HG02610 (cell line): Measurements from ENCODE around the gene STAMBP.
"Not testable (repeated sequence)": the region's sequence is repeated elsewhere in the genome, so short reads cannot be mapped to it uniquely, and the experiment has no call there.

Experiments used
- ATAC-seq: cut with Tn5 transposase; IDR thresholded peaks from one replicate; pipeline ENCODE4 v1.9.1; 2021; ENCODE audit warnings: mild to moderate bottlenecking, moderate library complexity; ENCODE audit not compliant: unreplicated experiment

Gene STAMBP

DNA sequence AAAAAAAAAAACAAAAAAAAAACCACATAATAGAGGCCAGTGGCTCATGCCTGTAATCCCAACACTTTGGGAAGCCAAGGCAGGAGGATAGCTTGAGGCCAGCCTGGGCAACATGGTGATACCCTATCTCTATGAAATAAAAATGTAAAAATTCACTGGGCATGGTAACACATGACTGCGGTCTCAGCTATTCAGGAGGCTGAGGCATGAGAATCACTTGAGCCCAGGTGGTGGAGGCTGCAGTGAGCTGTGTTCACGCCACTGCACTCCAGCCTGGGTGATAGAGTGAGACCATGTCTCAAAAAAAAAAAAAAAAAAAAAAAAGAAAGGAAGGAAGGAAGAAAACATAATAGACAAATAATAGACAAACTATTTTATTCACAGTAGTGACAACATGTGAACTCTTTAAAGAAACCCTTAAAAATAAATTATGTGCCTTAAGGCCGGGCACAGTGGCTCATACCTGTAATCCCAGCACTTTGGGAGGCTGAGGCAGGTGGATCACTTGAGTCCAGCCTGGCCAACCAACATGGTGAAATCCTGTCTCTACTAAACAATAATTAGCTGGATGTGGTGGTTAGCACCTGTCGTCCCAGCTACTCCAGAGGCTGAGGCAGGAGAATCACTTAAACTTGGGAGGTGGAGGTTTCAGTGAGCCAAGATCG is 75.3 kb downstream of the STAMBP start:
- not testable (repeated sequence) for ATAC-seq

DNA sequence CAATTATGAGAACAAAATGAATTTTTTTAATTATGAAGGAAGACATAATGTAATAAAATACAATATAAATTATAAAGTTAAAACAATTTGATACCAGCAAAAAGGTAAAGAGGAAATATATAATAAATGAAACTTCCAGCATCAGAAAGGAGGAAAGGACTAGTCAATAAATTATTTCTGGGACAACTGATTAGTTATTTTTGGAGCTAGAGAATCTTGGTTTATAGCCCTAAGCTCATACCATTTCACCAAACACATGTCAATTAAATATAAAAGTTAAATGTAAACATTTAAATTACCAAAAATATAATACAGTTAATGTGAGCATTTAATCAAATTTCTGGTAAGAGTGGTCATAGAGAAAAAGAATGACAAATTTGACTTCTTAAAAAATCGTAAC is 76.2 kb downstream of the STAMBP start:
- ATAC-seq = no peak

DNA sequence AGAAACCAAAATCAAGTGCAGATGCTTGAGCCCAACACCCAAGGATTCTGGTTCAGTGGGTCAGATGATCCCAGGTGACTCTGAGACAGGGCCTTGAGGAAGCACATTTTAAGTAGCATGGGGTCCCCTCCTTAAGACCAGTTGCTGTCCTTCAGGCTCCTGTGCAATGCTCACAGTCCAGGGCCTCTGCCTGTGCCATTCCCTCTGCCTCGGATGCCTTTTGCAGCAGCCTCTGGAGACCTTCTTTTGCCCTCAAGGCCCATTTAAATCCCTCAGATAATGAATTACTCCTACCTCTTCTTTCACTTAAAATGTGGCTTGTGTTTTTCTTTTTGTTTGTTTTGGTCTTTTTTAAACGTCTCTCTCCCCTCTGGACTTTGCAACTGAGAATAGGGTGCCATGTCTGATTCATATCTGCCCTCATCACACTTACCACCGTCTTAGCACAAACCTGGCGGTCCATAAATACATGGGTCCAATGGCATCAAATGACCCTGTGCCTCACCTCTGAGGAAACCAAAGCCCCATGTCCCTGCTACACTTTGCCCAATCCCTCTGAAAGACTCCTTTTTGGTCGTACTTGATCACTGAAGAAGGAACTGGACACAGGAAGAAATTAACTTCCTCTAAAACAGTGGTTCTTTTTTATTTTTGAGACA is 78.2 kb downstream of the STAMBP start:
- ATAC-seq = no peak

DNA sequence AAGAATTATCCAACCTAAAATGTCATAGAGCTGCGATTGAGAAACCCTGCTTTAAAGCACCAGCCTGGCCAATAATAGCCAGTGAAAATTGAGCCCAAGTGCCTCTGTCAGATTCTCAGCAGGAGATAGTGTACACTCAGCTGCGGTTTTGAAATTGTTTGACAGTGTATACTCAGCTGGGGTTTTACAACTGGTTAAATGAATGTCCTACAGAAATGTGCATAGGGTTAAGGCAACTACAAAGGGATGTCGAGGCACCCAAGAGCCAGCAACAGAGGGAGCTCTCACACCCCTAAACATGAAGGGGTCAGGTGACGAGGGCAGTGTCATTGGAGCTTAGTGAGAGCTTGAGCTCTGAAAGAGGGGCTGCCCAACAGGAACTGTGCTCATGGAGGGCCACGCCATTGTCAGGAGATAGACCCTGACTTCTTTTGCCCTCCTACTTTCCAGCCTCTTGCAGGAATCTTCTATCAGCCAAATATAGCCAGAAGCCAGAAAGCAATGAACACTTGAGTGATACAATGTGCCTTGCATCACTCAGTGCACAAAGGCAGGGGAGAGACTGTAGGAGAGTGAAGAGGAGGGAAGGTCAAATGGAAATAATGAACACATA is 79.2 kb downstream of the STAMBP start:
- peak; percentile 74 for ATAC-seq

DNA sequence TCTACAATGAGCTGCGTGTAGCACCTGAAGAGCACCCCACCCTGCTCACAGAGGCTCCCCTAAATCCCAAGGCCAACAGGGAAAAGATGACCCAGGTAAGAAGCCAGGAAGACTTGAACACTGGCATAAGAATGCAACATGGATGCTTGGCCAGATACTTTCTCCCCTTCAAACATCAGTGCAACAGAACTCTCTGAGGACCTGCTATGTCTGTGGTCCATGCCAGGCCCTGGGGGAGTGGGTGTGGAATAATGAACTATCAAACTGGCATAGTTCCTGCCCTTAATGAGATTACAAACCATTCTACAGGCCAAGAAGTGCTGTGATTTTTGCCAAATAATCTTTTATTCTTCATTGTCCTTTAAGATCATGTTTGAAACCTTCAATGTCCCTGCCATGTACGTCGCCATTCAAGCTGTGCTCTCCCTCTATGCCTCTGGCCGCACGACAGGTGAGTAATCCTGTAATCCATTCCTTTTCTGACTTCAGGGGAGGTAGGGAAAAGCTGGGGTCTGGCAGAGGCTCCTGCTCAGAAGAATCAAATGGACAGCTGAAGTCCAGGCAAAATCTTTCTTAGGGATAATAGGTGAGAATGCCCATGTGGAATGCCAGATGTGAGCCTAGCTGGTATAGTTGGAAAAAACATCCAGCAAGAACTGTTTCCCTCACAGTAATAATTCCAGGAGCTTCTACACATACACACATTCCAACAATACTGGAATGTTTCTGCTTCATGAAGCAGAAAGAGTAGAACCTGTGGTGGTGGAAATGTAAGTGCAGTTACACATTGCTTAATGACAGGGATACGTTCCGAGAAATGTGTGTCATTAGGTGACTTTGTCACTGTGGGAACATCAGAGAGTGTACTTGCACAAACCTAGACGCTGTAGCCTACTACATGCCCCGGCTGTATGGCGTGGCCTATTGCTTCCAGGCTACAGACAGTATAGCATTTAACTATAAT is 80.2 kb downstream of the STAMBP start:
- ATAC-seq = no peak

DNA sequence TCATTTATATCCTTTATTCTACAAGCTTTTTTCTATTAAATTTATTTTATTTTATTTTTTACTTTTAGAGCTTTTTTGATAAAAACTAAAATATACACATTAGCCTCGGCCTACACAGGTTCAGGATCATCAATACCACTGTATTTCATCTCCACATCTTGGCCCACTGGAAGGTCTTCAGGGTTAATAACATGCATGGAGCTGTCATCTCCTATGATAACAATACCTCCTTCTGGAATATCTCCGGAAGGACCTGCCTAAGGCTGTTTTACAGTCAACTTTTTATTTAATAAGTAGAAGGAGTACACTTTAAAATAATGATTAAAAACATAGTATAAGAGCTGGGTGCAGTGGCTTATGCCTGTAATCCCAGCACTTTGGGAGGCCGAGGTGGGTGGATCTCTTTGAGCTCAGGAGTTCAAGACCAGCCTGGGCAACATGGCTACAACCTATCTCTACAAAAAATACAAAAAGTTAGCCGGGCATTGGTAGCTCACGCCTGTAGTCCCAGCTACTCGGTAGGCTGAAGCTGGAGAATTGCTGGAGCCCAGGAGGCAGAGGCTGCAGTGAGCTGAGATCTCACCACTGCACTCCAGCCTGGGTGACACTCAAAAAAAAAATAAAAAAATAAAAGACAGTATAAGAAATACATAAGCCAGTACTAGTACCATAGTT is 82.2 kb downstream of the STAMBP start:
- ATAC-seq = no peak

DNA sequence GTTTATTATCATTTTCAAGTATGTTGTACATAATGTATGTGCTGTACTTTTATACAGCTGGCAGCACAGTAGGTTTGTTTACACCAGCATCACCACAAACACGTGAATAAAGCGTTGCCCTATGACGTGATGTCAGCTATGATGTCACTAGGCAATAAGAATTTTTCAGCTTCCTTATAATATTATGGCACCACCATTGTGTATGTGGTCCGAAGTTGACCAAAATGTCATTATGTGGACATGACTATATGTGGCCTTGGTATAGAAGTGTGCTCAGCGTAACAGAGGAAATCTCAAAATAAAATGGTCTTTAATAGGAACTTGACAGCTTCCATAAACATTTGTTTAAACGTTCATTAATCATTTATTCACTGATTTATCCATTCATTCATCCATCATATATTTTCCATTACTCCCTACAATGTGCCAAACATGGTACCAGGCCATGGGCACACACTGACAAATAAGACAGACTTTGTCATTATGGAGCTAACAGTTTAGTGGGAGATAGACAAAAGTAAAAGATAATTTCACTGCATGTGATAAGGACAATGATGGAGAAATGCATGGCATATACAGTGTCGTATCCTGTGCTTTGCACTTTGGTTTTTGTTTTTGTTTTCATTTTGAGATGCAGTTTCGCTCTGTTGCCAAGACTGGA is 82.9 kb downstream of the STAMBP start:
- ATAC-seq = no peak

DNA sequence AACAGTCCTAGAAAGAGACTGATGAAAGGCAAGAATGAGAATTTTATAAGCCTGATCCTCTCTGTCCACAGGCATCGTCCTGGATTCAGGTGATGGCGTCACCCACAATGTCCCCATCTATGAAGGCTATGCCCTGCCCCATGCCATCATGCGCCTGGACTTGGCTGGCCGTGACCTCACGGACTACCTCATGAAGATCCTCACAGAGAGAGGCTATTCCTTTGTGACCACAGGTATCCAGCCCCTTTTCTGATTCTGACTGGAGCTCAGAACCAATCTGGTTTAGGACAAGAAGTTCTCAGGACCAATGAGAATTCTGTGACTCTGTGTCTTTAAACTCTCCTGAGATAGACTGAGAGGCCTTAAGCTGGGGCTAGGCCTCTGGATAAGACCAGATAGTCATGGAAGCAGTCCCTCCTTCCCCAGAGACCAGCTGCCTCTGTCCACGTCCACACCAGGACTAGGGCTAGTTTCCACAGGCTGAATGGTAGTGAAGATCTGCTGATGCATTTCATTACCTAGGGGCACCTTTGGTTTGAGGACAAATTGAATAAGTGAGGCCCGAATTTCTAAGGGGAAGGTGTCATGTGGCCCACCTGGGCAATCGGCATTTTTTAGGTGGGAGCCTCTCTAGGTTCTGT is 84.8 kb downstream of the STAMBP start:
- no peak for ATAC-seq

DNA sequence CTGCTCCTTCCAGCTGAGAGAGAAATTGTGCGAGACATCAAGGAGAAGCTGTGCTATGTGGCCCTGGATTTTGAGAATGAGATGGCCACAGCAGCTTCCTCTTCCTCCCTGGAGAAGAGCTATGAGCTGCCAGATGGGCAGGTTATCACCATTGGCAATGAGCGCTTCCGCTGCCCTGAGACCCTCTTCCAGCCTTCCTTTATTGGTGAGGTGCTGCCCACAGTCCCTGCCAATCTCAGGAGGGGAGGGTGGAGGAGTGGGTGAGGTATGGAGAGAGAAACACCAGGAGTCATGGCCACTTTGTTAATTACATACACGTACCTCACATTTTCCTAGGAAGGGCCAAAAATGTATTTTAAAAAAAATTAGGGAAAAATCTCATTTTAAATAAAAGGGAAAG is 85.9 kb downstream of the STAMBP start:
- no peak for ATAC-seq

DNA sequence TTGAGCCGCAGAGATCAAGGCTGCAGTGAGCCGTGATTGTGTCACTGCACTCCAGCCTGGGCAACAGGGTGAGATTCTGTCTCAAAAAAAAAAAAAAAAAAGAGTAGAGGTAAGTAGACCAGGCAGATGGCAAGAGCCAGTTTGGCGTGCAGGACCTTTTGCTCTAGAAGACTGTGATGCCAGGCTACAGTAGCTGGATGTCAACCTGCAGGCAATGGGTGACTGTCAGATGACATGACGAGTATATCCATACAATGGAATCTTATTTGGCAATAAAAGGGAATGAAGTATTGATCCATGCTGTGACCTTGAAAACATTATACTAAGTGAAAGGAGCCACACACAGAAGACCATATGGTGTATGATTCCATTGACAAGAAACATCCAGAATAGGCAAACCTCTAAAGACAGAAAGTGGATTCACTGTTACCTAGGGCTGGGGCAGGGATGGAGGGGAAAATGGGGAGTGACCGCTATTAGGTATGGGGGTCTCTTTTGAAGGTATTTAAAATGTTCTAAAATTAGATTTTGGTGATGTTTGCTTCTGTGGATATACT is 86.8 kb downstream of the STAMBP start:
- no peak for ATAC-seq

DNA sequence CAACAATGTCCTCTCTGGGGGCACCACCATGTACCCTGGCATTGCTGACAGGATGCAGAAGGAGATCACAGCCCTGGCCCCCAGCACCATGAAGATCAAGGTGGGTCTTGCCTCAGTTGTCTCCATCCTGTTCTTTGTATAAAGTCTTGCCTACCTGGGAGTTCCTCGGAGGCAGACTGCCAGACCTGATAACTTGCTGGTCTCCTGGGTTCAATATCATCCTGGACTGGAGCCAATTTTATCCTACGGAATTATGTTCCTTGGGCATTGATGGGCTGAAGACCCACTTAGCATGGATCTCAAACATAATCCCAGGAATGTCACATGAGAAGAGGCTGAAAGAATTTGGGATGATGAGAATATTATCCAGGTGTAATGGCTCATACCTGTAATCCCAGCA is 87.9 kb downstream of the STAMBP start:
- ATAC-seq = no peak

DNA sequence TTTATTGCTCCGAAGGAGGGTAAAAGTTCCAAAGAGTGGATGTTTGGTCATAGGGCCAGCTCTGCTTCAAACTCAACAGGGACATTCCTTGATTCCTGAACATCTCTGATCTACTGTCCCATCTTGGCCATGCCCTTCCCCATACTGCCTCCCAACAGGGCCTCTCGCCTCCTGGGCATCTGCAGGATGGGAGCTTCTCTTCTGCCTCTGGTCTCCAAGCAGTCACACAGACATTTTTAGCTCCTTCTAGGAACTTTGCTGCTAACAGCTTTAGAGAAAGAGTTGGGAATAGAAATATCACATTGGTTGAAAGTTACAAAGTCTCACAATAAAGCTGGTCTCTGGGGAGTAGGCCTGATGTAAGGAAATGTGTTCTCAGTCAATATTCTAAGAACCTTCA is 88.5 kb downstream of the STAMBP start:
- ATAC-seq = no peak

DNA sequence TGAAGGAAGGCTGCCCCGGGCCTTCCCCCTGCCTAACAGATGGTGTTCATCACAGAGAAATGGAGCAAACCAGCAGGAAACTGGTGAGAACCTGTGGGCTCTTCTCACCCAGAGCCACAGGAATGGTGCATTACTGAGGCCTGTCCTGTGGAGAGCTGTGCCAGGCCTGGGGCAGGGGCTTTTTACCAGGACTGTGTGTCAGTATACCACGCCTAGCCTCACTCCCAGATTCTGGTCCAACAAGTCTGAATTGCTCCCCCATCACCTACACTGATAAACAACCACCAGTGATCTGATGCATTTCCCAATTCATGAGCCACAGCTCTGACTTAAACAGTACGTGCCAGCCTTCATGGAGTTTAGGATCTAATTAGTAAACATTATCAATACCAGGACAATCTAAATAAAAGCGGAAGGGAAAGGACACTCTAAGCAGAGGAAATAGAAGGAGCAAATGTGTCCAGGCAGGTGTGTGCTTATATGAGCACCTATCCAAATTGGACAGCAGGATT is 89.0 kb downstream of the STAMBP start:
- no peak for ATAC-seq

DNA sequence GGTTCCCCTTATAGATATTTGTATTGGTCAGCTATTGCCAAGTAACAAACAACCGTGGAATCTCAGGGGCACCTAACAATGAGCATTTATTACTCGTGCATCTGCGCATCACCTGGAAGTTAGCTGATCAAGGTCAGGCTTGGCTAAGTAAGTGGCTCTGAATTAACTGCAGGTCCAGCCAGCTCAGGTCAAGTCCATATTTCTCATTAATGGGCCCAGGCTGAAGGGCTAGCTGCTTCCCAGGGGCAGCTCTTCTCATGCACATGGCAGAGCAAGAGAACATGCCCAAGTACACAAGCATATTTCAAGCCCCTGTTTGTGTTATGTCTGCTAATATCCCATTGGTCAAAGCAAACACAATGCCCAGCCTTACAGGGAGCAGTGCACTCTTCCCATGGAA is 90.1 kb downstream of the STAMBP start:
- ATAC-seq = no peak

DNA sequence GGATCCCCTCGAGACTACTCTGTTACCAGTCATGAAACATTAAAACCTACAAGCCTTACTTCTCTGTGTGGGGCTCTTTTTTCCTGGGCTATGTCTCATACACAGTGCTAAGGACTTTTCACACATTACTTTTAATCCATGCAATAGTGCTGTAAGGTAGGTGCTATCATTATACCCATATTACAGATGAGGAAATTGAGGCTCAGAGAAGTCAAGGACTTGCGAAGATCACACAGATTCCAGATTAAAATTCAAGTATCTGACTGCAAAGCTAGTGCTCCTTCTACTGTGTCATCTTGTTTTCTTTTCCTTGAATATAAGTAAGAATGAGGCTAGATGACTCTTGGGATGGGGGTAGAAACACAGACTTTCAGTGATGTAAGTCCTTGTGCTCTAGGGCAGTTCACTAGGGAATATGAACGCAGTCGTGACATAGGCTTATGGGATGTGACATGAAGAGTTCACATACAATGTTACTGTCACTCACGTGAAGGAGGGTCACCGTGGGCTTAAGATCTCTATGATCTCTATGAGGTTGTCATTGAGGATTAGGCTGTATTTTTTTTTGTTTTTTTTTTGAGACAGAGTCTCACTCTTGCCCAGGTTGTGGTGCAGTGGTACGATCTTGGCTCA is 91.0 kb downstream of the STAMBP start:
- no peak for ATAC-seq

DNA sequence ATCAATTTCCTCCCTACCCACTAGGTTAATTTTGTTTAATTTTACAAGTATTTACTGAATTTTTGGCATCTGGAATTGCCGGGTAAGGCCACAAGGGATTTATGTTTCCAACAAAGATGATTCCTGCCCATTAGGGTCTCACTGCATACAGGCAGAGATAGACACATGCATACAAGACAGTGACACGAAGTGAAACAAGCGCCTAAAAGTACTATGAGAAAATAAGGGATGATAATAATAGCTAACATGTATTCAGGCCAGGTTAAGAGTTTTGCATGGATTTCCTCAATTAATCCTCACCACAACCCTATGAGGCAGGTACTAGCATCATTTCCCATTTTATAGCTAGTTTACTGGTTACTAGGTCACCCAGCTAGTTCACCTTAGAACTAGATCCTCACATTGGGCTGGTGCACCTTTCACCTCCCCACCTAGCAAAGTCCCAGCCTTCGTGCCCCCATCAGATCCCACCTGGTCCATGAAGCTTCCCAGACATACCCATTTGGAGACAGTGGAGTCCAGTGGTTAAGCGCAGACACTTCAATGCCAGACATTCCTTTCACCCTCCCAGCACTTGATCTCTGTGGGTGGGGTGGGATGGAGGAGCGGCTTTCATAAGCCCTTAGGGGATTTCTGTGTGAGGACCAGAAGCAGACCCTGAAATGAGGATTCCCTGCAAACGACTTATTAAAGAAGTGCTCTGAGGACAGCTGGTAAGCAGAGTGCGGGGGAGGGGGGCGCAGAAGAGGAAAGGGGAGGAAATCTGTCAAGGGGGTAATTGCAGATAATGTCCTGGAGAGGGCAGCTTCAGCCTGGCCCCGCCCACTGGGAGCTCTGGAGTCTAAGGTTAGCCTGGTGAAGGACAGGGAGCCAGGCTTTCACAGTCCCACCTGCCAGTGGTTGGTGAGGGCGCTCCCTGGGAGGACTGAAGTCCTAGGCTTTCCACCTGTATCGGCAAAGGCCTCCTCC is 92.1 kb downstream of the STAMBP start:
- no peak for ATAC-seq

DNA sequence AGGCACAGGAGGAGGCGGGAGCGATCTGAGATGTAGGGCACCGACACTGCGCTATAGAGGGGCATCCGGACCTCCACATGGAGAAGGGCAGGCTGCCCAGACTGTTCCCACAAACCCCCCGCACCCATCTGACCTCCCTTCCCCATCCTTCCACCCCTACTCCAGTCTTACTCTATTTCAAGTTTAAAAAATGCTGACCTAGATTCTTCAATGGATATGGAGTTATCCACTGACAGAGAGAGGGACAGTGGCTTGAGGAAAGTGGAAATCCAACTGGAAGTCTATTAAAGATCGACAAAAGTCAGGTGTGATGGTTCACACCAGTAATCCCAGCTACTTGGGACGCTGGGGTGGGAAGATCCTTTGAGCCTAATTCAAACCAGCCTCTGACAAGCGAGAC is 92.8 kb downstream of the STAMBP start:
- ATAC-seq = no peak

DNA sequence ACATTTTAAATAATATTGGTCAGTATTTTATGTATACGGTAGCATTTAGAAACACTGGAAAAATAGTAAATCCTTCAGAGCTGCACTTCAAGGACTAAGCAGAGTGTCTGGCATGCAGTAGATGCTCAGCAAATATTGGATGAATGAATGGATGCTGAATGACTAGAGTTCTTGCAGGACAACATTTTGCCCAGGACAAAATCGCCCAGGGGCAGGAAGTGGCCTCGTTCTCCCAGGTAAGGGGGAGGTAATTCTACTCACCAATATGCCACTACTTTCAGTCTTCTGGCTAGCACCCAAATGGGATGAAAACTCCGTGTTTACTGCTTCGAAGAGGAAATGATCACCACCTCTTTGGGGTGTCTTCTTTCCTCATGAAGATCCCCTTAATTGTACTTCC is 93.9 kb downstream of the STAMBP start:
- ATAC-seq = no peak
